HL-60/S4 (cell line): ENCODE data around the gene CCR7.
"Not testable (repeated sequence)": the region's sequence is repeated elsewhere in the genome, so short reads cannot be mapped to it uniquely, and the experiment has no call there.

Experiments used
- in situ Hi-C: fragments of 300-500 bp; cut with MboI; formaldehyde crosslinking; loops from 2 replicates; pipeline ENCODE4 v1.14.3; 2022; ENCODE audit warnings: low sequenced_read_pairs

Gene CCR7

DNA sequence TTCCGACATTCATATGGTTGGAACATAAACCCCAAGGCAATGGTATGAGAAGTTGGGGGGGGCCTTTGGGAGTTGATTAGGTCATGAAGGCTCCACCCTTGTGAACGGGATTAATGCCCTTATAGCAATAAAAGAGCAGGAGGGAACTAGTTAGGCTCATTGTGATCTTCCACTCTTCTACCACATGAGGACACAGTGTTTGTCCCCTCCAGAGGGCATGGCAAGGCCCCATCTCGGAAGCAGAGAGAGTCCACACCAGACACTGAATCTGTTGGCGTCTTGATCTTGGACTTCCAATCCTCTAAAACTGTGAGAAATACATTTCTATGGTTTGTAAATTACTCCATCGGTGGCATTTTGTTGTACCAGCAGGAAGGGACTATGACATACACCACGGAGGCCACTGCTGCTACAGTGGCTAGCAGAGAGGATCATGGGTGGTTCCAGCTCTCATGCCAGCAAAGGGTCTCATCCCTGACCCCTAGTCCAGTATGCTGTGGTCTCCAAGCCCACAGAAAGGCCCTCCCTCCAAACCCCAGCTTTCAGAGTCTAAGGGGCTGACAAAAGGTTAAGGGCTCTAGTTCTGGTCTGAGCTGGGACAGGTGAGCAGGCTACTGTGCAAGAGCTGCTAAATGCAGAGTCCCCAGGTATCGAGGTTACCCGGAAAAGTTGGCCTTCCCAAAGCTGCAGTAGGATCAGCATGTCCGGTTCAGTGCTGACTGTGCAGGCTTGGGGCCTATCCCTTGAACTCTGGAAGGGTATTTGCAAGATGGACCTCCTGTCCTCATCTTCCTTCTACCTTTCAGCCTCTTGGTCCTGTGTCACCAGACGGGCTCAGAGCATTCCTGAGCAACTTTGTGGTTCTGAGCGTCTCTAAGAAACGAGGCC, 12.2 kb downstream of the CCR7 start:
- in situ Hi-C loops: loop anchor here (10.0 kb wide), 1 partner anchor 248 kb away; the partner anchor contains the start of gene RARA

DNA sequence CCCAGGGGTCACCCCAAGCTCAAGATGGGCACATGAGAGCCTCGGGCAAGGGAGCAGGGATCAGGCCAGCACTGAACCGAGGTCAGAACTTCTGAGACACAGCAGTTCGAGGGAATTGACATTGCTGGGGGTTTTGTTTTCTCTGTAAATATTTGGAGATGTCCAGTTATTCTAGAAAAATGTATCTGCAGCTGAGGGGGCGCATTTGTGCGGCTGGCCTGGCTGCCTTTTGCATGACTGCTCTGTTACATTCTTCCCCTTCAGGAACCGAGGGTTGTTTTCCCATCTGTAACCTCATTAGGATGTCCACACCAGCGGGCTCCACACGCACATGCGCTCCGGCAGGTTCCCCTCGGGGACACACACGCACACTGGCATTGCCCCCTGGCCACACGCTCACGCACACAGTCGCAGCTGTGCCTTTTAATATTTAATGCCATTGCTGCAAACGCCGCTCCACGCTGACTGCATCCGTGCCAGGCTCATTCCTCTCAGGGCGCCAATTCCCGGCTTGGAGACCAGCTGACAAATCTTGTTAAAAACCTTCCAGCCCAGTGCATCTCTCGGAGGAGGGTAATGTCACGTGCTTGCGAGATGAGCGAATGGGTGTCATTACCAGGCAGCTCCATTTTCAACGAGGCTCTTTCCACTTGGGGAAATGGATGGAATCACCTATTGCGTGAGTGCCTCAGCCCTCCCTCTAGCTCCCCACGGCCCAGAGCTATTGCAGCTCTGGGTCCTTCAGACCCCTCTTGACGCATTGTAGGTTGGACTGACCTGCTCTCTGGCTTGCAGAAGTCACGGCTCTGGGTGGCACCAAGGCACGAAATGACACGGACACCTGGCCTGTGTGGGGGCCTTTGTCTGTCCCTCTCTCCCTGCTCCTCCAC, 13.1 kb downstream of the CCR7 start:
- in situ Hi-C loops: loop anchor here (10.0 kb wide), 1 partner anchor 247 kb away; the partner anchor contains the start of gene RARA

GRCh38 chr17:40551091-40551878, 14.0 kb downstream of the CCR7 start:
- in situ Hi-C loops: loop anchor here (10.0 kb wide), 1 partner anchor 246 kb away; the partner anchor contains the start of gene RARA

- in situ Hi-C loops: loop anchor here (10.0 kb wide), 1 partner anchor 246 kb away; the partner anchor contains the start of gene RARA
These were observed 14.7 kb downstream of the CCR7 start for GRCh38 chr17:40550608-40551007.

DNA sequence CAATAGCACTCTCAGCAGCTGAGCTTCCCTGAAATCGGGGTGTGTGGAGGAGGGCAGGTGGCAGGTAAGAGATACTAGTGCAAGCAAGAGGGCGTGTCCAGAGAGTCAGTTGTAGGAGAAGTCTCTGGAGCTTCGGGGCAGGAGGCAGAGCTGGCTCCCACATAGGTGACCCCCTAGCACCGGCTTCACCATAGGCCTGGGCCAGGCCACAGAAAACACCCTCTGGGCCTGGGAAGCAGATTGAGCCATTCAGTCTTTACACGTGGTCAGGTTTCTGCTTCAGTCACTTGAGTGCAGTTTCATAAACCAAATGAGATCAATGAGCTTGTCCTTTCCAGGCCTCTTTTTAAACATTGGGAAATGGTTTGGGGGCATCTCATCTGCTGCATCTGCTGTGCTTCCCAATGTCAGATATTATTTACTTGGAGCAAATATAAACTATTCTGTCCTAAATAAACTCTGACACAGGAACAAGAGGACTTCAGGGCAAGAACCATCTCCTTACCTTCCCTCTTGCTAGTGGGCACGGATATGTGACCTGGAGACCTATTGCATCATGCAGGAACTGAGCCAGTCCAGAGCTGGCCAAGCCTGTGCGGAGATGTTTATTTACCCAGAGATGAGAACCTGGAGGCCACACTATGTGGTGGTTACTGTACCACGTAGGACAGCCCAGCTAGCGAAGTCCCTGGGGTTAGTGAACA, 16.1 kb downstream of the CCR7 start:
- in situ Hi-C loops: no loop called here

DNA sequence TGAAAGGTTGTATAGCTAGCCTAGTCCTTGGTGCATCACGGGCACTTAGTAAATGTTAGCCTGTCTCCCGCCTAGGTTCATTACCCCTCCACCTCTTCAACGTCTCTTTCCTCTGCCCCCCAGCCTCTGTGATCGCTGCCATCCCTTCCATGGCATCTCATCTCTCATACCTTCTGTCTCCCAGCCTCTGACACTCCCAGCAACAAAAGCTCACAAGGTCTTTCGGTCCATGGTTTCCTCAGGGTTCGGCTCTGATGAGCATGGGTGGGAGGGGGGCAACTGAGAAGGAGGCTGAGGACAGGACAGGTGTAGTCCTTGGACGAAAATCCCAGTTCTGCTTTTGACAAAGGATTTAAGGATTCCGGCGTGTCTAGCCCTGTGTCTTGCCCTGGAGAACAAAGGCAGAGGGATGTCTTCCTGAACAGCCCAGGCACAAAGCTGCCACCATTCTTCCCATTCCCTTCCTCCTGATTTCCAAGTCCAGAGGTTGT, 16.7 kb downstream of the CCR7 start:
- in situ Hi-C loops: no loop called here

GRCh38 chr17:40547785-40548478, 17.3 kb downstream of the CCR7 start:
- in situ Hi-C loops: no loop called here

GRCh38 chr17:40547079-40547784, 18.0 kb downstream of the CCR7 start:
- in situ Hi-C loops: no loop called here

GRCh38 chr17:40546497-40546896, 18.8 kb downstream of the CCR7 start:
- in situ Hi-C loops: not testable (repeated sequence)

- in situ Hi-C loops: no loop called here
These were observed 19.6 kb downstream of the CCR7 start for GRCh38 chr17:40545660-40546059.

GRCh38 chr17:40542558-40543411, 22.5 kb downstream of the CCR7 start:
- in situ Hi-C loops: no loop called here

GRCh38 chr17:40541873-40542557, 23.3 kb downstream of the CCR7 start:
- in situ Hi-C loops: no loop called here

- in situ Hi-C loops: no loop called here
These were observed 24.0 kb downstream of the CCR7 start for GRCh38 chr17:40541060-40541872.

GRCh38 chr17:40540448-40540847, 24.8 kb downstream of the CCR7 start:
- in situ Hi-C loops: no loop called here

GRCh38 chr17:40539711-40540411, 25.4 kb downstream of the CCR7 start:
- in situ Hi-C loops: loop anchor here (10.0 kb wide), 1 partner anchor 175 kb away; the partner anchor contains the start of gene GJD3
